ENCODE data around the gene SPSB2.

SPSB2 gene

GRCh38 chr12:6855322-6855721 is 17.8 kb downstream of the SPSB2 start:
- TF ChIP-seq YY1 (IDR thresholded peaks at IDR 0.05; ENCODE audit: low read depth) = no peak
- TF ChIP-seq RAD21 (IDR thresholded peaks at IDR 0.05; ENCODE audit: low read depth) = no peak
- no peak for TF ChIP-seq ZBTB7A (IDR thresholded peaks at IDR 0.05; ENCODE audit: low read depth)
- no peak for TF ChIP-seq EGR1 (IDR thresholded peaks at IDR 0.05)
- TF ChIP-seq CREB1 (IDR thresholded peaks at IDR 0.05; ENCODE audit: low read depth) = no peak
- TF ChIP-seq CEBPB (IDR thresholded peaks at IDR 0.05) = no peak
- TF ChIP-seq TCF12 (IDR thresholded peaks at IDR 0.05; ENCODE audit: low read depth) = no peak
- no peak for TF ChIP-seq TAF1 (IDR thresholded peaks at IDR 0.05; ENCODE audit: low read depth)
- TF ChIP-seq, protein P1, sequence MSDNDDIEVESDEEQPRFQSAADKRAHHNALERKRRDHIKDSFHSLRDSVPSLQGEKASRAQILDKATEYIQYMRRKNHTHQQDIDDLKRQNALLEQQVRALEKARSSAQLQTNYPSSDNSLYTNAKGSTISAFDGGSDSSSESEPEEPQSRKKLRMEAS (IDR thresholded peaks at IDR 0.05) = no peak
- no peak for TF ChIP-seq NFIC (IDR thresholded peaks at IDR 0.05)
- no peak for TF ChIP-seq EP300 (IDR thresholded peaks at IDR 0.05; ENCODE audit: borderline replicate concordance)
- TF ChIP-seq, protein P2, sequence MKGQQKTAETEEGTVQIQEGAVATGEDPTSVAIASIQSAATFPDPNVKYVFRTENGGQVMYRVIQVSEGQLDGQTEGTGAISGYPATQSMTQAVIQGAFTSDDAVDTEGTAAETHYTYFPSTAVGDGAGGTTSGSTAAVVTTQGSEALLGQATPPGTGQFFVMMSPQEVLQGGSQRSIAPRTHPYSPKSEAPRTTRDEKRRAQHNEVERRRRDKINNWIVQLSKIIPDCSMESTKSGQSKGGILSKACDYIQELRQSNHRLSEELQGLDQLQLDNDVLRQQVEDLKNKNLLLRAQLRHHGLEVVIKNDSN (IDR thresholded peaks at IDR 0.05) = no peak
- no peak for TF ChIP-seq FOXM1 (IDR thresholded peaks at IDR 0.05; ENCODE audit: borderline replicate concordance, low read depth)
- TF ChIP-seq, protein P3, sequence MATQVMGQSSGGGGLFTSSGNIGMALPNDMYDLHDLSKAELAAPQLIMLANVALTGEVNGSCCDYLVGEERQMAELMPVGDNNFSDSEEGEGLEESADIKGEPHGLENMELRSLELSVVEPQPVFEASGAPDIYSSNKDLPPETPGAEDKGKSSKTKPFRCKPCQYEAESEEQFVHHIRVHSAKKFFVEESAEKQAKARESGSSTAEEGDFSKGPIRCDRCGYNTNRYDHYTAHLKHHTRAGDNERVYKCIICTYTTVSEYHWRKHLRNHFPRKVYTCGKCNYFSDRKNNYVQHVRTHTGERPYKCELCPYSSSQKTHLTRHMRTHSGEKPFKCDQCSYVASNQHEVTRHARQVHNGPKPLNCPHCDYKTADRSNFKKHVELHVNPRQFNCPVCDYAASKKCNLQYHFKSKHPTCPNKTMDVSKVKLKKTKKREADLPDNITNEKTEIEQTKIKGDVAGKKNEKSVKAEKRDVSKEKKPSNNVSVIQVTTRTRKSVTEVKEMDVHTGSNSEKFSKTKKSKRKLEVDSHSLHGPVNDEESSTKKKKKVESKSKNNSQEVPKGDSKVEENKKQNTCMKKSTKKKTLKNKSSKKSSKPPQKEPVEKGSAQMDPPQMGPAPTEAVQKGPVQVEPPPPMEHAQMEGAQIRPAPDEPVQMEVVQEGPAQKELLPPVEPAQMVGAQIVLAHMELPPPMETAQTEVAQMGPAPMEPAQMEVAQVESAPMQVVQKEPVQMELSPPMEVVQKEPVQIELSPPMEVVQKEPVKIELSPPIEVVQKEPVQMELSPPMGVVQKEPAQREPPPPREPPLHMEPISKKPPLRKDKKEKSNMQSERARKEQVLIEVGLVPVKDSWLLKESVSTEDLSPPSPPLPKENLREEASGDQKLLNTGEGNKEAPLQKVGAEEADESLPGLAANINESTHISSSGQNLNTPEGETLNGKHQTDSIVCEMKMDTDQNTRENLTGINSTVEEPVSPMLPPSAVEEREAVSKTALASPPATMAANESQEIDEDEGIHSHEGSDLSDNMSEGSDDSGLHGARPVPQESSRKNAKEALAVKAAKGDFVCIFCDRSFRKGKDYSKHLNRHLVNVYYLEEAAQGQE (IDR thresholded peaks at IDR 0.05; ENCODE audit: low read depth) = no peak
- no peak for TF ChIP-seq TEAD4 (IDR thresholded peaks at IDR 0.05)

DNA sequence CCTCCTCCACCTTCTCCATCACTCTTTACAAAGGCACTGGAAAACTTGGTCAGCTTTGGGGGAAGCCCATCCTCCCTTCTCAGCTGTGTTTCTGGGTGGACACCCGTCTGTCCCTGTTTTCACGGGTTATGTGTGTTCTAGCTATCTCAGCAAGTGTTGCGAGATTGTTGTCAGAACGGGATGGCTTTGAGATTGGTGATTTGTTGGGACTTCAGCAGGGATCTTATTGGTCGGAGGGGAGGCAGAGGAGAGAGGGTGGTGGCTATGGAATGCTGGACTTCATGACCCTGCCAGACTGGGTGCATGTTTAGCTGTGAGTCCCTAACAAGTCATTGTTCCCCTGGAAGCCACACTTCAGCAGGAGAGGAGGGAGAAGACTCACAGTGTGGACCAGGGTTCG is 19.1 kb downstream of the SPSB2 start:
- TF ChIP-seq, protein P1 (IDR thresholded peaks at IDR 0.05) = no peak
- TF ChIP-seq CREB1 (IDR thresholded peaks at IDR 0.05; ENCODE audit: low read depth) = no peak
- no peak for TF ChIP-seq RAD21 (IDR thresholded peaks at IDR 0.05; ENCODE audit: low read depth)
- TF ChIP-seq TCF12 (IDR thresholded peaks at IDR 0.05; ENCODE audit: low read depth) = no peak
- no peak for TF ChIP-seq EGR1 (IDR thresholded peaks at IDR 0.05)
- no peak for TF ChIP-seq EP300 (IDR thresholded peaks at IDR 0.05; ENCODE audit: borderline replicate concordance)
- TF ChIP-seq NFIC (IDR thresholded peaks at IDR 0.05) = no peak
- TF ChIP-seq, protein P2 (IDR thresholded peaks at IDR 0.05) = no peak
- TF ChIP-seq CEBPB (IDR thresholded peaks at IDR 0.05) = no peak
- TF ChIP-seq TEAD4 (IDR thresholded peaks at IDR 0.05) = no peak

GRCh38 chr12:6853626-6854025 is 19.5 kb downstream of the SPSB2 start:
- no peak for TF ChIP-seq FOXM1 (IDR thresholded peaks at IDR 0.05; ENCODE audit: borderline replicate concordance, low read depth)
- no peak for TF ChIP-seq CEBPB (IDR thresholded peaks at IDR 0.05)

- TF ChIP-seq EGR1 (IDR thresholded peaks at IDR 0.05) (no peak), YY1 (IDR thresholded peaks at IDR 0.05; ENCODE audit: low read depth) (no peak), FOXM1 (IDR thresholded peaks at IDR 0.05; ENCODE audit: borderline replicate concordance, low read depth) (no peak), TCF12 (IDR thresholded peaks at IDR 0.05; ENCODE audit: low read depth) (no peak), CEBPB (IDR thresholded peaks at IDR 0.05) (no peak), TEAD4 (IDR thresholded peaks at IDR 0.05) (no peak), ZBTB7A (IDR thresholded peaks at IDR 0.05; ENCODE audit: low read depth) (no peak), NFIC (IDR thresholded peaks at IDR 0.05) (no peak), RAD21 (IDR thresholded peaks at IDR 0.05; ENCODE audit: low read depth) (no peak), CREB1 (IDR thresholded peaks at IDR 0.05; ENCODE audit: low read depth) (no peak), EP300 (IDR thresholded peaks at IDR 0.05; ENCODE audit: borderline replicate concordance) (no peak), TAF1 (IDR thresholded peaks at IDR 0.05; ENCODE audit: low read depth) (no peak)
- TF ChIP-seq, protein P2 (IDR thresholded peaks at IDR 0.05) = no peak
- TF ChIP-seq, protein P1 (IDR thresholded peaks at IDR 0.05) = no peak
- TF ChIP-seq, protein P3 (IDR thresholded peaks at IDR 0.05; ENCODE audit: low read depth) = no peak
These were observed 20.3 kb downstream of the SPSB2 start for GRCh38 chr12:6852651-6853354.

- TF ChIP-seq YY1 (IDR thresholded peaks at IDR 0.05; ENCODE audit: low read depth) (peak; percentile 90), CEBPB (IDR thresholded peaks at IDR 0.05) (no peak), TCF12 (IDR thresholded peaks at IDR 0.05; ENCODE audit: low read depth) (peak; percentile 89), RAD21 (IDR thresholded peaks at IDR 0.05; ENCODE audit: low read depth) (no peak), ZBTB7A (IDR thresholded peaks at IDR 0.05; ENCODE audit: low read depth) (no peak), EGR1 (IDR thresholded peaks at IDR 0.05) (peak; percentile 50; the same call in 1 of the 2 replicates), NFIC (IDR thresholded peaks at IDR 0.05) (peak; percentile 100), FOXM1 (IDR thresholded peaks at IDR 0.05; ENCODE audit: borderline replicate concordance, low read depth) (no peak), TEAD4 (IDR thresholded peaks at IDR 0.05) (0 out of 2 replicates have a peak, but pooled peaks have one; percentile 19), CREB1 (IDR thresholded peaks at IDR 0.05; ENCODE audit: low read depth) (peak; percentile 84)
- TF ChIP-seq, protein P1 (IDR thresholded peaks at IDR 0.05) = peak; percentile 70
- TF ChIP-seq, protein P3 (IDR thresholded peaks at IDR 0.05; ENCODE audit: low read depth) = no peak
- TF ChIP-seq, protein P2 (IDR thresholded peaks at IDR 0.05) = peak; percentile 70
These were observed 21.0 kb downstream of the SPSB2 start, which contains the start of gene USP5 for GRCh38 chr12:6851921-6852650. Gene USP5 (plus strand): TSS chr12:6852150. CDS start chr12:6852180, 30 bp downstream.
